Measurements from ENCODE around the gene MAD1L1. TPM values are rescaled to one million over a fixed set of nuclear protein-coding genes. Genes with fewer than 3 reads are reported as not detected.

MAD1L1 gene
- total RNA-seq, 1 experiment from 2014 or later, result 184 TPM

DNA sequence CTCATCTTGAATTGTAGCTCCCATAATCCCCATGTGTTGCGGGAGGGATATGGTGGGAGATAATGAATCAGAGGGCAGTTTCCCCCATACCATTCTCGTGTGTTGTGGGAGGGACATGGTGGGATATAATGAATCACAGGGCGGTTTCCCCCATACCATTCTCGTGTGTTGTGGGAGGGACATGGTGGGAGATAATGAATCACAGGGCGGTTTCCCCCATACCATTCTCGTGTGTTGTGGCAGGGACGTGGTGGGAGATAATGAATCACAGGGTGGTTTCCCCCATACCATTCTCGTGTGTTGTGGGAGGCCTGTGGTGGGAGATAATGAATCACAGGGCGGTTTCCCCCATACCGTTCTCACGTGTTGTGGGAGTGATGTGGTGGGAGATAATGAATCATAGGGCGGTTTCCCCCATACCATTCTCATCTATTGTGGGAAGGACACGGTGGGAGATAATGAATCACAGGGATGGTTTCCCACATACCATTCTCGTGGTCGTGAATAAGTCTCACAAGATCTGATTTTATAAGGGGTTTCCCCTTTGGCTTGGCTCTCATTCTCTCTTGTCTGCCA, 271.0 kb downstream of the MAD1L1 start:
- peak; percentile 99 for DNase-seq (ENCODE audit: low read depth)

DNA sequence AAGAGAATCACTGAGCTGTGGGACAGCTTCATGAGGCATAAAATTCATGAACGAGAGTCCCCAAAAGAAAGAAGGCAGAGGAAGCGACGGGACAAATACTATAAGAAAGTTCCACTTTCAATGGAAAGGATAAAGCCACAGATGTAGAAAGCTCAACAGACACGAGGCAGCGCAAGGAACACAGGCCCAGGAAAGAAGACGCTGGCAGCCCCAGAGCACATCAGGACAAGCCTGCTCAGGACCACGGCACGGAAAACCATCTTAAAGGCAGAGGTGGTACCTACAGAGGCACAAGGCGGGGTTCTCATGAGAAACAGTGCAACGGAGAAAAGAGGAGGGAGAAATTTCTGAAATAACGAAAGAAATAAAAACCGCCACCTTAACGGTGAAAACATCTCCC, 273.4 kb downstream of the MAD1L1 start:
- DNase-seq (ENCODE audit: low read depth), result no peak

DNA sequence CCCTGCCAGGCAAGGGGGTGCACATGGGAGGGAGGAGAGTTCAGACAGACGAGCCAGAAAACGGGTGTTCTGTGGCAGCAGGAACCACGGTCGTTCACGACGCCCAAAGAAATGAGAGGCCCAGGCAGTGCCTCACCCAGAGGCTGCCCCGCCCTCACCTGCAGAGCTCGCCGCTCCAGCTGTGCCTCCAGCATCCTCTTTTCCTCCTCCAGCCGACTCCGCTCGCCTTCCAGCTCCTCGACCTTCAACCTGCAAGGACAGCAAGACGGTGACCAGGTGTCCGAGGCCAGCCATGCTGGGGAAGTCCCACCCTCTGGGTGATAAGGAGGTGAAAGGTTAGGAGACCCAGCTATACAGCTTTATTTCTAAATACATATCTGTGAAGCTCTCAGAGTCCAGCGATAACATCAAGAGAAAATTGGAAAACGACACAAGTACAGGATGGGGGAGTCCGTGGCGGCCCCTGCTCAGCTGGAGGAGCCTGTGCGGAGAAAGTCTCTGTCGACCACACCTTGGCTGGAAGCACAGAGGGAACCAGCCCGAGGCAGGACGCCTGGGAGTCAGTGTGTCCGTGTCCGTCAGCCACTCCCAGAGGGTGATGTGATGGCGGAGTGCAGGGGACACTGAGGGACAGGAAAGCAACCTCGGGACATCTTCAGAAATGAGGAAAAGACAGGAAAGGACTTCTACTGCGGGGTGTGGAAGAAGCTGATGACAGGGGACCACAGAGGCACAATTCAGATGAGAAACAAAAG, 275.1 kb downstream of the MAD1L1 start:
- no peak for DNase-seq (ENCODE audit: low read depth)

DNA sequence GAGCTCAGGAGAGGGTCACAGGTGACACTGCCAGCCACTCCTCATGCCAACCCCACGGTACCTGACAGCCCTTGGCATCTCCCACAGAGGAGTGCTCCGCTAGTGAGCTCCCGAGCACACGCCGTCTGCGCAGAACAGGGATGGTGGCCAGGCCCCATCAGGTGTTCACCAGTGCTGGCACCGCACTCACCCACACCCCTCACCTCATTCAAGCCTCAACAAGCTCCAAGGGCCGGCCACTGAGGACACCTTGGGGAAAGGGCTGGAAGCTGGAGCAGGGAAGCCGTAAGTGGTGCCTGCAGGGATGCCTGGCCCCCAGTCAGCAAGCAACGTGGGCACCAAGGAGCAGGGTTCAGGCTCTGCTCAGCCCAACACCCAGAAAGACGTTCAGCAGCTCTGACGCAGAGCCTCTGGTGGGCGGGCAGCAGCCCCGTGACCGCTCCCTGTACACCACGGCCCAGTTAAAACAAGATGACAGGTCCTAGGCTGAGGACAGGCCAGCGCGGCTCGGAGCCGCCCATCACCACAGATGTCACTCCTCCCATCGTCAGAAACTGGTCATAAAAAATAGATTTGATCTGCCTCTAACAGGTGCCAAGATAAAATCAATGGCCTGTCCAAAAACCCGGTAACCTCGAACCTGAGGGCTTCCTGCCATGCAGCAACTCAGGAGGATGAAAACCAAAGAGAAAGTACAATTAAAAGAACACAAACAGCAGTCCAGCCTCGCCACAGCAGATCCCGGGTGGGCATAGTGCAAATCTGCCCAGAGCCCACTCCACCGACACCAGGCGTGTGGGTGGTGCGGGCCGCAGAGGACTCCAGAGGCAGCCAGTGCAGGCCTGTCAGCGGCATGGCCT, 275.9 kb downstream of the MAD1L1 start:
- no peak for DNase-seq (ENCODE audit: low read depth)

DNA sequence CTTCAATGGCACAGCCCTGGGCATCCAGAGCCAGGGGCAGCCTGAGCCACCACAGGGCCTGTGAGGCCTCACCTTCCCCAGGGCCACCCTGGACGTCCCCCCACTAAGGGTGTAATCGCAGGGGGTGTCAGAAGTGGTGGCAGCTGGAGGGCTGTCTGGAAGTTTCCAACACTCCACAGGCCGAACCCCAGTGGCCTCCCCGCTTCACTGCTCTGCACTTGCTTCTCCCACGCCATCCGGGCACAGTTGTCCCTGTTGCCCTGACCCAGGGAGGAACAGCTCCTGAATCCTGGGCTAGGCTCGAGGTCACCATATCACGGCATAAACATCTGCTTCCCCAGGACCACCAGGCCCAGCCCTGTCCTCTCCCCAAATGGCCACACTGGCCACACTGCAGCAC, 276.6 kb downstream of the MAD1L1 start:
- DNase-seq (ENCODE audit: low read depth), result no peak

DNA sequence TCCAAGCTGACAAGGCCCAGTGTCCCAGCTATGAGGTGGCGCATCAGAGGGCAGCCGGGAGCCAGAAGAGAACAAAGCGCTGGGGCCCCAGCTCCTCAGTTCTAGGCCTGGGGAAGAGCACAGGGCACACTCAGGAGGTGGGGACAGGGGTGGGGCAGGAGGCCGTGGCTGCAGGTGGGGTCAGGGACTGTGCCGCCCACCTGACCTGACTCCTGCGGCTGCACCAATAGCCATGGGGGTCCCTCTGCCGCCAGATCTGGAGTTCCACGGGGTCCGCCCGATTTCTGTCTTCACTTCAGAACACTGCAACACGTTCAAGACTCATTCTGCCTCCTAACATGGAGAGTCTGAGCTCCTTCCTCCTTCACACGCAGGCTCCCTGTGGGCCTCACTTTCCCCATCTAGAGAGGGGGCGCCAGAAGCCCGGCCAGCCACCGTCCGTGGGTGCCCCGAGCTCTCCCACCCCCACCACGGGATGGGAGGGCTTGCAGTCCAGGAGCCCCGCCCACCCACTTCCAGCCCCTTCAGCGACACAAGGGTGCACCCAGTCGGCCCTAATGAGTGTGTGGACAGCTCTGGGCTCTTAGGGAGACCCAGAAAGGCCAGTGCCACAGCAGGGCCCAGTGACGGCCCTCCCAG, 278.3 kb downstream of the MAD1L1 start:
- no peak for DNase-seq (ENCODE audit: low read depth)

DNA sequence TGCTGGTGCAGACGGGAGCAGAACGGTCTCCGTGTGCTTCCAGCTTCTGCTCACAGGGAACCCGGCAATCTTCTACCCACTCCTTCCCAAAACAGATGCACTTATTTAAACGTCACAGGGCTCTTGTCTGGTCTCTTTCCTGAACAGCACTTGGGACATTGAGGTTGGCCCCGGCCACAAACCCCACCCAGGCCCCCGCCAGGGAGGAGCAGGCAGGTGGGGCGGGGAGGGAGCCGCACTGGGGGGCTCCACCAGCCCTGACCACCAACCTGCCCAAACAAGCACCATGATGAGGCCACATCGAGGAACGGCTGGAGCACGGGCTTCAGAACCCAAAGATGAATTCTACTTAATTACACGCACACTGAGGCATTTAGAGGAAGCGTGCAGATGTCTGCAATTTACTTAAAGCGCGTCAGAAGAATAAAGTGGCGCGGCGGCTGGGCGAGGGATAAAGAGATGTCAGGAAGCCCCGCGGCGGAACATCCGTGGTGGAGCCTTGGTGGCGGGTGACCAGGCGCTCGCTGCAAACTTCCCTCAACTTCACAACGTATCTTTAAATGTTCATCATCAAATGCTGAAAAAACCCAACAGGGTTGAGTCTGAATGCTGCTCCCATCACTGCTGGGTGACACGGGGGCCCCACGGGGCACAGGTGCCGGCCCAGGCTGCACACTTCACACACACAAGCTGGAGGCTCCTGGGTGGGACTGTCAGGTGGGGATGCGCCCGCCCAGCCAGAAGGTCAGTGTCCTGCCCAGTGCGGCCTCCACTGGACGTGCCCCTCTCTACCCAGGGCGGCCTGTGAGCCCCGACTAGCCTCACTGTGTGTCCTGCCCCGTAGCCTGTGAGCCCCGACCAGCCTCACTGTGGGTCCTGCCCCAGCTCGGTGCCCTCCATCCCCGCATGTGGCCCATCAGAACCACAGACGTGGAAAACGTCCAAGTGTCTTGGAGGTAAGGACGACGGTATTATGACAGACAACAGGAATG, 279.2 kb downstream of the MAD1L1 start:
- DNase-seq (ENCODE audit: low read depth), result no peak

DNA sequence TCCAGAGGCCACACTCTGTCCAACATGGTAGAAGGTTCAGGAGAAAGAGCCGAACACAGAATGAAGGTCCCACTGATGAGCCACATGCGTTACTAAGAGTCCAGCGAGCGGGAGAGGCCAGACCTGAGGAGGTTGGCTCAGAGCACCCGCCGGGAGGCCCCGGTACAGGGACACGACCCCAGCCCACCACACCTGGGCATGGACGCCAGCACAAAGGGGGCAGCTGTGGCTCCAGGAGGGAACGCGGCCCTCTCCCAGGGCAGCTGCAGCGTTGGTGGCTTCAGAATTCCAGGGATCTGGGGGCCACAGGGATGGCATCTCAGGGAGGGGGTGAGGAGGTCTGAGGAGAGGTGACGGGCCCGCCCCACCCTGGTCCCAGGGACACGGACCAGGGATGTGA, 280.0 kb downstream of the MAD1L1 start:
- no peak for DNase-seq (ENCODE audit: low read depth)

DNA sequence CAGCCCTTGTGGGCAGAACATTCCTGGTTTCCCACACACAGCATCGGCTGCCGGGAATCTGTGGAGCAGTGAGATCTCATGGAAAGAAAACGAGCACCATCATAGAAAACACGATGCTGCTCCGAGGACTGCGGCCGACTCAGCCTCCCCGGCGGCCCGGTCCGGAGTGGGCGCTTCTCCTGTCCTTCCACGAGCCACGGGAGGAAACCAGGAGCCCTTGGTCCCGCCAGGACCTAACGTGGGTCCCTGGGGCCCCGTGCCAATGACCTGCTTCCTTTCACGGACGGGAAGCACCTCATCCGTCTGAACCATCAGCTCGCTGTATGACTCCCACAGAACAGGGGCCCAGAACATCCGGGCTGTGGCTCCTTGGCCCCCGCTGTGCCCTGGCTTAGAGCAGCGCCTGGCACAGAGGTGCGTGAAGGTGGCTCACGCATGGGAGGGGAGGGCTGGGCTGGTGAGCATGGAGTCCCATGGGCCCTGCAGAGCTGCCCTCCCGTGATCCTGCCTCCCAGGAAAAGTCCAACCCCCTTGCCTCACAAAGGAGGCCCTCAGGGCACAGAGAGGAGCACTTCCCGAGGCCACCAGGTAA, 280.5 kb downstream of the MAD1L1 start:
- no peak for DNase-seq (ENCODE audit: low read depth)

DNA sequence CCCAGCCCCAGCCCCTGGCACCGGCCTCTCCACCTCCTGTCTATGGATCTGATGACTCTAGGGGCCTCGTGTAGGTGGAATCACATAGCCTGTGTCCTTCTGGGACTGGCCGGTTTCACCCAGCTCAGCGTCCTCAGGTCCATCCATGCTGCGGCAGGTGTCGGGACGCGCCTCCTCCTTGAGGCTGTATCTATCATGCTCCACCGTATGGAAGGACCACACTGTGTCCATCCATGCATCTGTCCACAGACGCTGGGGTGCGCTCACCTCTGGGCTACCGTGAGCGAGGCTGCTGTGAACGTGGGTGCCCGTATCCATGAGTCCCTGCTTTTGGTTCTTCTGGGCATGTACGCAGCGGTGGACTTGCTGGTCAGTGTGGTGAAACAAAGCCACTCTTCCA, 281.1 kb downstream of the MAD1L1 start:
- no peak for DNase-seq (ENCODE audit: low read depth)

DNA sequence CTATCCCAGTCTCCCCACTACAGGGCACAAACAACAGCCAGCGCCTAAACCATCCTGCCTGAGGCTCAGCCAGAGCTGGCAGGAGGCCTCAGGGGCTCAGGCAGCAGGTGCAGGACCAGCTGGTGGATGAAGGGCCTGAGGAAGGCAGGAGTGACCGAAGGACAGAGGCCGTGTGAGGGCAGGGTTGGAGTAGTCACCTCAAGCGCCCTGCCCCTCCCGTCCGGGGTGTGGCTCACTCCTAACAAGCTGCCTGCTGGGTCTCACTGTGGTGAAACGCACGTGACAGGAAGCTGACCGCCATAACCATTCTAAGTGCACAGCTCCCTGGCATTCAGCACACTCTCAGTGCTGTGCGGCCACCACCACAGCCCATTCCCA, 281.6 kb downstream of the MAD1L1 start:
- DNase-seq (ENCODE audit: low read depth), result peak; percentile 46

DNA sequence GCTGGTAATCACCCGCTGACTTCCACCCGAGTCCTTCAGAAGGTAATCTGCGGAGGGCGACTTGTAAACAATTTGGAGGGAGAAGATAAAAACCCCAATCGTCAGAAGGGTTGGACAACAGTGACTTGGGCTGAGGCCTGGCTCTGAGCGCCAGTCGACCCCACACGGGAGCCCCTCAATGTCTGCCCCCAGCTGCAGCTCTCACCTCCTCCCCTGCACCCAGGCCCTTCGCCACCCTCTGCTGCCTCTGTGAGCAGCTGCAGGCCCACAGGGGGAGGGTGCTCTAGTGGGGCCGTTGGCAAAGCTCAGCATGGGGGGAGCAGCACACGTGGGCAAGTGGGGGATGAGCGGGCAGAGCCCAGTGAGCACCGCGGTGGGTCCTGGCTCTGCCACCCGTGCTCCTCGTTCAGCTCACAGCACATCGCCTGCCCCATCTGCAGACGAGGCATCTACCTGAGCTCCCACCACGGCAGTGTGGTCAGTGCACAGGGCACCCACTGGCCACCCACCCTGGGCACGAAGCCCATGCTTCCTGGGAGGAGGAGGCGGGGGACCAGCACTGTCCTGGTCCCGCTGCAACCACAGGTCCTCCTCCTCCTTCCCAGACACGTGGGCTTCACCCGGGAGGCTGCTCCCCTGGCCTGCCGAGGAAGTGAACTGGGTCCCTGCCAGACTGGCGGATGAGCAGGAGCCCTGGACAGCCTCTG, 282.1 kb downstream of the MAD1L1 start:
- DNase-seq (ENCODE audit: low read depth), result no peak

DNA sequence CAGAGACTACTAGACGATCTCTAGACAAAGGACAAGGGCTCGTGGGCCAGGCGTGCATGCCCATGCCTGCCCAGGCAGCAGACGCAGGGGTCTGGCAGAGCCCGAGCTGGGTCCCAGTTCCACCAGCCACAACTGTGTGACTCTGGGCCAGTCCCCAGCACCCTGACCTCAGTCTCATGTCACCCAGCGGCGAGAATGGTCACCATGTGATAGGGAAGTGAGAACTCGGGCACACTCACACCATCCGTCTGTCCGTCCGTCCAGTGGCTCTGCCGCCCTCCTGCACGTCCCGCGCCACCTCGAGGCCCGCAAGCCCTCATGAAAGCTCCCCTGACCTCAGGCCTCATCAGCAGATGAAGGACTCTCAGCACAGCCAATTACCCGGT, 282.7 kb downstream of the MAD1L1 start:
- no peak for DNase-seq (ENCODE audit: low read depth)

DNA sequence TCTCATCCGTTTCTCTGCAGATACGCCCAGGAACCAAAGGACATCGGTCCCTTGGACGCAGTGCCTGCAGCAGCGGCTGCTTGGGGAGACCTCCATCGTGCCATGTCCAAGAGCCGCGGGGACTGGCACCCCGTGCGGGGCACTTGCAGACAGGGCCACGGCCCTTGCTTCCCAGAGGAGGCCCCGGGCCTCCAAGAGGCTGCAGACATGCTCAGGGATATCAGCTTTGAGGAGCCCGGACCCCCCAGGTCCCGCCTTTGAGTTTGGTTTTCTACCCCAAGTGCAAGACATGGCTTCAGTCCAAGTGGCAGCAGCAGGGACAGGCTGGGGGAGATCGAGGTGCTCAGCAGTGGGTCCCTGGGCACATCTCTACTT, 283.1 kb downstream of the MAD1L1 start:
- DNase-seq (ENCODE audit: low read depth), result no peak

DNA sequence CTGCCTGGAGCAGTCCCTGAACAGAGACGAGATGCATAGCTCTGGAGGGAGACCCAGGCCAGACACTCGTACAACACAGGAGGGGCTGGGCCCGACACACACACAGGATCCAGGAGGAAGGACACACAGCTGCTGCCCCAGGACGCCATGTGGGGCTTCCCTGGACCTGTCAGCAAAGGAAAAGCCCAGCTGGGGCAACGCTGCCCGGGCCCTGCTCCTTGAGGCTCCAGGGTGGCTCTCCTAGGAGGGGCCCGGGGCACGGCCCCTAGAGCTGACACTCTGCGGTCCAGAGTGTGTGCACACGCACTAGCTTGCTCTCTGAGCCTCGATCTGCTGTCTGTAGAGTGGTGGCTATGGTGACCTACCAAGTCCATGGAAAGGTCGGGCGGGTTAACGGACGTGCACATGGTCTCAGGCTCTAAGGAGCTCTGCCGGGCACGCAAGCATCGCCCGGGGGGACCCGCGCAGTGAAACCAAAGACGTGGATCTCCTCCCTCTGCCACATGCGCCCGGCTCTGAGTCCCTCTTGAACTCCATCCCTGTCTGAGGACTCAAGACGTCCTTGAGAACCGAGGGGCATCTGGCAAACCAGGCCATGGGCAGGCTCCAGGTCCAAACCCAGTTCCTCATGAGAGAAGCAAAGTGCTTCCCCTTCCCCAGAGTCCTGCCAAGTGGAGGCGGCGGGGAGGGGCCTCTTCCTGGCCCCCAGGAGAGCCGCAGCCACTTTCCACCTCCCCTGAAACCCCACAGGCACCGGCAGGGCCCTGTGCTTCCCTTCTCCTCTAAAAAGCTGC, 283.7 kb downstream of the MAD1L1 start:
- no peak for DNase-seq (ENCODE audit: low read depth)

DNA sequence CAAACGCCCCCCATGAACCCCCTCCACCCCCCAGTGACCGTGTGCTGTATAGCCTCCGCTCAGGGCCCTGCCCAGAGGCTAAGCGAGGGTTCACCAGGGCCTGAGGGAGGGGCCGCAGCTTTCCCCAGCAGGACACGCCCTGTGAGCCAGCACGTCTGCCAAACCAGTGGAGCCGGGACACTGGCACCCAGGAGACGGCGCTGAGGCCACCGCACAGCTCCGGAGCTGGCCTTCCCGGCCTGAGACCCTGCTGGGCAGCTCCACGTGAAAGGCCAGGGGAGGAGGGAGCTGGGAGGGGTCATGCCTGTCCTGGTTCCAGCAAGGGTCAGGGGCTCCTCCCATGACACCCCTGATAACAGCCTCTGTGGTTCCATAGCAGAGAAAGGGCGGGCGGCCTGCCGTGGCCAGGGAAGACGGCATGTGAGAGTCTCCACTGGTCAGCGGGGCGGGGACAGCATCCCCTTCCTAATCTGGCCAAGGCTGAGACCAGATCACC, 284.4 kb downstream of the MAD1L1 start:
- DNase-seq (ENCODE audit: low read depth), result no peak

DNA sequence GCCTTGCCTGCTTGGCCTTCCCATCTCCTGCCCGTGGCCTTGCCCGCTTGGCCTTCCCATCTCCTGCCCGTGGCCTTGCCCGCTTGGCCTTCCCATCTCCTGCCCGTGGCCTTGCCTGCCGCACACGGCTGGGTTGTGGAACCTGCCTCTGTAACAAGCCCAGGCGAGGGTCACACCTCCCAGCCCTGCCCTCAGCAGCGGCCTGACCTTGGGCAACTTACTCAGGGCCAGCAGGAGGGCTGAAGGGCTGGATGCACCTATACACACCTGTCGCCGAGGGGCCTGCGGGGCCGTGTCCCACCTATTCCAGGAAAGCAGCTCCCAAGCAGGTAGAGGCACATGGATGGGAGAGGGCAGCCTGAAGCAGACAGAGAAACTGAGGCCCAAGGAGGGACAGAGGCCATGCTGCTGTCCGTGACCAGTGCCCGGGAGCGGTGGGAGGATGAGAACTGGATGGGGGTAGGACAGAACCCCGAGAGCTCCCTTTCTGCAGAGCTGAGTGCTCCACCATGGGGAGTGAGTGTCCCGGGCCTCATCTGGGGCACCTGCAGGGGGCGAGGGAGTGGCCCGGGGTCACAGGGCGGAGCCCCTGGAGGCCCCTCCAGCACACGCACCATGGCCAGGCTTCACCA, 285.0 kb downstream of the MAD1L1 start:
- DNase-seq (ENCODE audit: low read depth), result no peak

DNA sequence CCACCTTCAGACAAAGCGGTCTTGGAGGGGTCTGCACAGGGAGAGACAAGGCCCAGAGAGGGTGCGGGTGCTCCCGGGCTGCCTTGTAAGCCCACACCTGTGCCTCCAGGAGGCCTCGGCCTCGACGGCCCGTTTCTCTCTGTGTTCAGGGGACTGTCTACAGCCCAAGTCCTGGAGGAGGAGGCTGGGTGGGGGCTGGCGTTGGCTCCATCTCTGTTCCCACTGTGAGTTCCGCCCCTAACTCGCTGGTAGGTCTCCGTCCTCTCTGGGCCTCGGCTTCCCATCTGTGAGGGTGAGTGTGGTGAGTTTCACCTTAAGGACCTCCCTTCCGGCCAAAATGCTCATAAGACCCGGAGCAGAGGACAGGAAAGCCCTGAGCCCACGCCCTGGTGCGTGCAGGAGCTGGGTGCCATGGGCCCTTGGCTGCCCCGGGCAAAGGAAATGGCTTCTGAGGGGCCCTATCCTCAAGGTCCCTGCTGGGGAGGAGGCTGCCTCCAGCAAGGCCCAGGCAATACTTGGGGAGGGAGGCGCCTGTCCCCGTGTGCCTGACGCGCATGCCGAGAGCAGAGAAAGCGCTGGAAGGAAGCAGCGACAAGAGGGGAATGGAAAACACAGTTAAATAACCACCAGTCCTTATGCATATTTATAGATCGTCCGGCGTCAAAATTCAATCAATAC, 285.8 kb downstream of the MAD1L1 start:
- no peak for DNase-seq (ENCODE audit: low read depth)

Data from HT1080 (cell line).